ENCODE results near the gene OPN1LW. TPM values are rescaled to one million over a fixed set of nuclear protein-coding genes. Genes with fewer than 3 reads are reported as not detected.

OPN1LW gene
- polyA plus RNA-seq, 1 experiment = not detected

DNA sequence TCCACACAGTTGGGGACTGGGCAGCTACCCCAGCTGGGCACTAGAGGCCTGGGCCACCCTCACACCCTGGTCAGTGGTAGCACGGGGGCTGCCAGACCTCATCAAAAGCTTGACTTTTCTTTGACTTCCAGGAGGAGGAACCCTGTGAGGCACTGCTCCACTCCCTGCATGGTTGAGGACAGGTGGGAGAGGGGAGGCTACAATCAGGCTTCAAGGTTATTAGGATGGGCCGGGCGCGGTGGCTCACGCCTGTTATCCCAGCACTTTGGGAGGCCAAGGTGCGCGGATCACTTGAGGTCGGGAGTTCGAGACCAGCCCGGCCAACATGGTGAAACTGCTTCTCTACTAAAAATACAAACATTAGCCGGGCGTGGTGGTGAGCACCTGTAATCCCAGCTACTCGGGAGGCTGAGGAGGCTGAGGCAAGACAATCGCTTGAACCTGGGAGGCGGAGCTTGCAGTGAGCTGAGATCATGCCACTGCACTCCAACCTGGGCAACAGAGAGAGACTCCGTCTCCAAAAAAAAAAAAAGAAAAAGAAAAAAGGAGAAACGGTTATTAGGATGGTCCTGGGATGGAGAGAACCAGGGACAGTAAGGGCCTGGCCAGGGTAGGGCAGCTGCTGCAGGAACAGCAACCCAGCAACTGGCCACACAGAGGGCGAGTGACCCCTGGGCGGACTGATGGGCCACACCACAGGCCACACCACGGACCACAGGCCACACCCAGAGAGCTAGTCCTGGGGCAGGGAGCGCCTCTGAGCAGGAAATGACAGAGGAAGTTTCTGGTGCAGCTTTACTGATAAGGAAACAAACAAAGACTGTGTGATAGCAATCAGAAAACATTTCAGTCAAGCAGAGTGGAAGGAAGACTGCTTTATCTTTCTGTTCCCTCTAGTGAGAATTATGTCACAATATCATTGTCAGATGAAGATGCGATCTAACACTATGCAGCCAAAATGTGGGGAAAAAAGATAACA is 20.5 kb upstream of the OPN1LW start:
- DNase-seq (ENCODE audit: low read depth, low spot score) = no peak
- CTCF ChIA-PET = interaction anchor here (1.2 kb wide), 1 partner anchor 14 kb away, joined by 5 read pairs; no protein-coding TSS in a partner anchor

DNA sequence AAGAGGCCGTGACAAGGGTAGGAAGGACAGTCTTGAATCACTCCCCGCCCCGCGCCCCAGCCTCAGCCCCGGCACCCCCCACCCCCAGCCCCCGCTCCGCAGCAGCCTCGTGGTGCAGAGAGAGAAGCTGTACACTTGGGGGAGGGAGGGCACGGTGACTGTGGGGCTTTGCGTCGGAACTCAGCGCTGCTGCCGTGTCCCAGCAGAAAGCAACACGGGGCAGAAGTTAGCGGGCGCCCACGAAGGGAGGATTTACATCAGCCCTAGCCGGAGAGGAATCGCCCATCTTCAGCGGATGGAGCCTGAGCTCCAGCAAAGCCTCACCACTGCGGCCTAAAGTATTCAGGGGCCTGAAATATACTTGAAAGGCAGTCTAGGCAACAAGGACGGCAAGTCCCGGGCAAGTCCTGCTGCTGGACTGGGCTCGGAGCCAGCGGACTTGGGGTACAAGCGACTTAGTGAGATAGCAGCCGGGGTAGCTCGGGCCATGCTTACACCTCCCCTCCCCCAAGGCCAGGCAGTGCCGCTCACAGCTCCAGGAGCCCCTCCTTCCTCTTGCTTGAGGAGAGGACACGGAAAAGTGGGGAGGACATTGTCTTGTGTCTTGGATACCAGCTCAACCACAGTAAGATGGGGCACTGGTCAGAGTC is 18.5 kb upstream of the OPN1LW start:
- peaks cover 4% of the 10 kb centered on the region; the same call in 1 of the 2 replicates for H3K9me3 ChIP-seq (ENCODE audit: control insufficient read depth, insufficient read depth, low read length)
- ChIA-PET CTCF (no interaction called here), POLR2A (no interaction called here)
- no peak for DNase-seq (ENCODE audit: low read depth, low spot score)
- no peak overlapping the region for H3K27ac ChIP-seq (ENCODE audit: low read depth, low read length)
- H3K27me3 ChIP-seq (ENCODE audit: control insufficient read depth, insufficient read depth, low read length) = no peaks in the 10 kb centered on the region
- H3K4me3 ChIP-seq (ENCODE audit: low read depth, low read length) = no peak overlapping the region
- TF ChIP-seq, protein P1, sequence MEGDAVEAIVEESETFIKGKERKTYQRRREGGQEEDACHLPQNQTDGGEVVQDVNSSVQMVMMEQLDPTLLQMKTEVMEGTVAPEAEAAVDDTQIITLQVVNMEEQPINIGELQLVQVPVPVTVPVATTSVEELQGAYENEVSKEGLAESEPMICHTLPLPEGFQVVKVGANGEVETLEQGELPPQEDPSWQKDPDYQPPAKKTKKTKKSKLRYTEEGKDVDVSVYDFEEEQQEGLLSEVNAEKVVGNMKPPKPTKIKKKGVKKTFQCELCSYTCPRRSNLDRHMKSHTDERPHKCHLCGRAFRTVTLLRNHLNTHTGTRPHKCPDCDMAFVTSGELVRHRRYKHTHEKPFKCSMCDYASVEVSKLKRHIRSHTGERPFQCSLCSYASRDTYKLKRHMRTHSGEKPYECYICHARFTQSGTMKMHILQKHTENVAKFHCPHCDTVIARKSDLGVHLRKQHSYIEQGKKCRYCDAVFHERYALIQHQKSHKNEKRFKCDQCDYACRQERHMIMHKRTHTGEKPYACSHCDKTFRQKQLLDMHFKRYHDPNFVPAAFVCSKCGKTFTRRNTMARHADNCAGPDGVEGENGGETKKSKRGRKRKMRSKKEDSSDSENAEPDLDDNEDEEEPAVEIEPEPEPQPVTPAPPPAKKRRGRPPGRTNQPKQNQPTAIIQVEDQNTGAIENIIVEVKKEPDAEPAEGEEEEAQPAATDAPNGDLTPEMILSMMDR (IDR thresholded peaks at IDR 0.05; ENCODE audit: low read depth, low read length) = no peak

More for the DNA sequence above, 20.5 kb upstream of the OPN1LW start:
- Histone ChIP-seq H3K4me3 (ENCODE audit: low read depth, low read length) (no peak overlapping the region), H3K27ac (ENCODE audit: low read depth, low read length) (no peak overlapping the region), H3K9me3 (ENCODE audit: control insufficient read depth, insufficient read depth, low read length) (peaks cover 4% of the 10 kb centered on the region; the same call in 1 of the 2 replicates), H3K27me3 (ENCODE audit: control insufficient read depth, insufficient read depth, low read length) (no peaks in the 10 kb centered on the region)
- TF ChIP-seq, protein P1 (IDR thresholded peaks at IDR 0.05; ENCODE audit: low read depth, low read length) = no peak
- POLR2A ChIA-PET = no interaction called here

DNA sequence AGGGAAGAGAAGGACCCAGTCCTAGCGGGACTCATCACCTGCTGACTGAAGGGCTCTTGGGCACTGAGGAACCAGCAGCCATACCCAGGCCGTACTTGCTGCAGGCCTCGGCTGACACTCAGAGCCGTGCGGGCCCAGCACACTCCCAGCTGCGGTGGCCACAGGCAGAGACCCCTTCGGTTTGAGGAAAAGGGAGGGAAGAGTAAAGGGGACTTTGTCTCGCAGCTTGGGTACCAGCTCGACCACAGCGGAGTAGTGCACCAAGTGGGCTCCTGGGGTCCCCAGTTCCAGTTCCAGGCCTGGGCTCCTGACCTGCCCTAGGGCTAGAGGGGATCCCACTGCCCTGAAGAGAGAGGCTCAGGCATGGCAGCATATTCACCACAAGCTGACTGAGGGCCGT is 17.9 kb upstream of the OPN1LW start:
- H3K4me3 ChIP-seq (ENCODE audit: low read depth, low read length) = no peak overlapping the region
- POLR2A ChIA-PET = no interaction called here
- CTCF ChIA-PET = no interaction called here
- H3K27me3 ChIP-seq (ENCODE audit: control insufficient read depth, insufficient read depth, low read length) = no peaks in the 10 kb centered on the region
- TF ChIP-seq, protein P1 (IDR thresholded peaks at IDR 0.05; ENCODE audit: low read depth, low read length) = no peak
- no peak for DNase-seq (ENCODE audit: low read depth, low spot score)
- no peak overlapping the region for H3K27ac ChIP-seq (ENCODE audit: low read depth, low read length)
- peaks cover 4% of the 10 kb centered on the region; the same call in 1 of the 2 replicates for H3K9me3 ChIP-seq (ENCODE audit: control insufficient read depth, insufficient read depth, low read length)

DNA sequence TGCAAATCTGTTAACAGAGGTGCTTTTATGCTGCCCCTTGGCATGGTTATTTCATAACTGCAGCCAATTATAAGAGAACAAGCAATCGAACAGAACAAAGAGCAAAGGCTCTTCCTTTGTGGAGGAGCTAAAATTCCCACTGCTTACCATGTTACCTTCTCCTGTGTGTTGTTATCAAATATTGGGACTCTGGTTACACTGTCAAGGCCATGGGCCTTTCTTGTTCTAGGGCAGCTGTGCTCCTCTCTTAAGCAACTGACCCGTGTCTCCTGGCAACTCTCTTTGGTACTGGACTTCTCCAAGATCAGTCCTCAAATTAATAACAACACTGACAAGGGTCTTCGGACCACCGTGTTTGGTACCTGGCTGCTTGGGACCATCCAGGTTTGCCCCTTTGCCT is 12.1 kb upstream of the OPN1LW start:
- ChIA-PET CTCF (no interaction called here), POLR2A (no interaction called here)
- TF ChIP-seq, protein P1 (IDR thresholded peaks at IDR 0.05; ENCODE audit: low read depth, low read length) = no peak
- Histone ChIP-seq H3K27me3 (ENCODE audit: control insufficient read depth, insufficient read depth, low read length) (peaks cover 3% of the 10 kb centered on the region), H3K9me3 (ENCODE audit: control insufficient read depth, insufficient read depth, low read length) (no peaks in the 10 kb centered on the region), H3K27ac (ENCODE audit: low read depth, low read length) (no peak overlapping the region), H3K4me3 (ENCODE audit: low read depth, low read length) (no peak overlapping the region)
- no peak for DNase-seq (ENCODE audit: low read depth, low spot score)

DNA sequence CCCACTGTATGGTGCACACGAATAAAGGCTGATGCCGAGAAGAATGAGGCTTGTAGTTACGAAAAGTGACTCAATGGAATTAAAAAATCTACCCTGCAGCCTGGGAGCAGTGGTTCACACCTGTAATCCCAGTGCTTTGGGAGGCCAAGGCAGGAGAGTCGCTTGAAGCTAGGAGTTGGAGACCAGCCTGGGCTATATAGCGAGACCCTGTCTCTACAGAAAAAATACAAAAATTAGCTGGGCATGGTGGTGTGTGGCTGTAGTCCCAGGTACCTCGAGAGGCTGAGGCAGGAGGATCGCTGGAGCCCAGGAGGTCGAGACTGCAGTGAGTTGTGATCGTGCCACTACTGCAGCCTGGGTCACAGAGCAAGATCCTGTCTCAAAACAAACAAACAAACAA is 11.7 kb upstream of the OPN1LW start:
- Histone ChIP-seq H3K27ac (ENCODE audit: low read depth, low read length) (no peak overlapping the region), H3K9me3 (ENCODE audit: control insufficient read depth, insufficient read depth, low read length) (no peaks in the 10 kb centered on the region), H3K27me3 (ENCODE audit: control insufficient read depth, insufficient read depth, low read length) (peaks cover 3% of the 10 kb centered on the region), H3K4me3 (ENCODE audit: low read depth, low read length) (no peak overlapping the region)
- no peak for DNase-seq (ENCODE audit: low read depth, low spot score)
- CTCF ChIA-PET = no interaction called here
- POLR2A ChIA-PET = no interaction called here
- TF ChIP-seq, protein P1 (IDR thresholded peaks at IDR 0.05; ENCODE audit: low read depth, low read length) = no peak

Measured in AG04450 (cell line).